Measurements from ENCODE around the gene KIF26B. TPM values are rescaled to one million over a fixed set of nuclear protein-coding genes. Genes with fewer than 3 reads are reported as not detected.

Gene KIF26B
- total and polyA plus RNA-seq, 8 donors: 0.27 to 4.5 (median 0.63) TPM

- FAIRE-seq (no peak), DNase-seq (no peak), ATAC-seq (no peak)
- Histone ChIP-seq H3K4me1 (no peaks in the 10 kb centered on the region), H3K27ac (no peak overlapping the region), H3K9me3 (no peaks in the 10 kb centered on the region), H3K36me3 (no peaks in the 10 kb centered on the region), H3K4me3 (no peak overlapping the region), H3K27me3 (no peaks in the 10 kb centered on the region)
- WGBS, 2 donors: 52 to 68% methylated on average over 7 of the region's 7 CpGs
- intact Hi-C loops (cut with DNase I): no loop called here
- no peak for TF ChIP-seq CTCF (IDR thresholded peaks at IDR 0.05)
Measured at GRCh38 chr1:245419989-245420388, 265.2 kb downstream of the KIF26B start.

- 55 to 73% methylated on average over 2 of the region's 2 CpGs for WGBS, 2 donors
- Histone ChIP-seq H3K27ac (no peak overlapping the region), H3K36me3 (no peaks in the 10 kb centered on the region), H3K27me3 (no peaks in the 10 kb centered on the region), H3K4me3 (no peak overlapping the region), H3K4me1 (no peaks in the 10 kb centered on the region), H3K9me3 (no peaks in the 10 kb centered on the region)
- no peak for FAIRE-seq
- no peak for TF ChIP-seq CTCF (IDR thresholded peaks at IDR 0.05)
- no peak for DNase-seq
- no peak for ATAC-seq
- intact Hi-C loops (cut with DNase I): no loop called here
Measured at GRCh38 chr1:245420926-245421325, 266.1 kb downstream of the KIF26B start.

- ATAC-seq (no peak), DNase-seq (no peak), FAIRE-seq (no peak)
- Histone ChIP-seq H3K9me3 (no peaks in the 10 kb centered on the region), H3K4me1 (no peaks in the 10 kb centered on the region), H3K36me3 (no peaks in the 10 kb centered on the region), H3K27me3 (no peaks in the 10 kb centered on the region), H3K4me3 (no peak overlapping the region), H3K27ac (no peak overlapping the region)
- 30 to 36% methylated on average over 4 of the region's 4 CpGs for WGBS, 2 donors
- intact Hi-C loops (cut with DNase I): no loop called here
- TF ChIP-seq CTCF (IDR thresholded peaks at IDR 0.05): no peak
Measured at GRCh38 chr1:245428681-245429080, 273.9 kb downstream of the KIF26B start.

- Histone ChIP-seq H3K4me1 (no peaks in the 10 kb centered on the region), H3K27me3 (no peaks in the 10 kb centered on the region), H3K9me3 (no peaks in the 10 kb centered on the region), H3K4me3 (no peak overlapping the region), H3K36me3 (no peaks in the 10 kb centered on the region), H3K27ac (no peak overlapping the region)
- no peak for TF ChIP-seq CTCF (IDR thresholded peaks at IDR 0.05)
- intact Hi-C loops (cut with DNase I): no loop called here
- 90 to 94% methylated on average over 3 of the region's 3 CpGs for WGBS, 2 donors
- no peak for DNase-seq
- no peak for ATAC-seq
- FAIRE-seq: no peak
Measured at GRCh38 chr1:245431706-245432105, 276.9 kb downstream of the KIF26B start.

- WGBS, 2 donors: 64 to 75% methylated on average over 9 of the region's 9 CpGs
- H3K36me3 ChIP-seq: no peaks in the 10 kb centered on the region
- no peaks in the 10 kb centered on the region for H3K27me3 ChIP-seq
- H3K4me3 ChIP-seq: no peak overlapping the region
- H3K4me1 ChIP-seq: no peaks in the 10 kb centered on the region
- FAIRE-seq: no peak
- no peak overlapping the region for H3K27ac ChIP-seq
- no peak for ATAC-seq
- no peaks in the 10 kb centered on the region for H3K9me3 ChIP-seq
- intact Hi-C loops (cut with DNase I): no loop called here
- DNase-seq: no peak
- TF ChIP-seq CTCF (IDR thresholded peaks at IDR 0.05): no peak
Measured at GRCh38 chr1:245432228-245432875, 277.6 kb downstream of the KIF26B start.

All from pancreas (tissue), 10 donors.